Measurements from ENCODE around the gene THBS3. TPM values are rescaled to one million over a fixed set of nuclear protein-coding genes. Genes with fewer than 3 reads are reported as not detected.
A peak's percentile ranks its signal among the peaks of the same experiment; 100 is the strongest.

The THBS3 gene
- total and polyA plus RNA-seq, 9 of the 15 experiments (the other 6 are each of a cell fraction or from before 2014, with no cell fraction given), result 0.59 to 8.3 (median 3.2) TPM

DNA sequence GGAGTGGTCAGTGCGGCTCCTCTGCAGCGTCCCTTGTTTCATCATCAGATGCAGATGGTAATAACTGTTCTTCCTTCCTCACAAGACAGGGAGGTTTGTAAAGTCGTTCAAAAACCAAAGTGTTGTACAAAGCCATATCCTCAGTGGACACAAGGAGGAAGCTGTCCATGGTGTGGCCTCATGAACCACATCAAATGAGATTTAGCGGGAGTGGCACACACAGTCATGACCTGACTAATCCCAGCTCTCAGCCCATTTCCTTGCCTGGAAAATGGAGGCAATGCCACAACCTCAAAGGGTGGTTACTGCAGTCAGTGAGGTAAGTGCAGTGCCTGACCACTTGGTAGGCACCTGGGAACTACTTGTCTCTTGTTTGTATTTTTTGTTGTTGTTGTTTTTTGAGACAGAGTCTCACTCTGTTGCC is 34.2 kb upstream of the THBS3 start:
- ChIA-PET CTCF (ENCODE audit: low intra/inter-chr PET ratio) (interaction anchor here (0.6 kb wide), 1 partner anchor 37 kb away, joined by 4 read pairs; no protein-coding TSS in a partner anchor), POLR2A (interaction anchor here (0.6 to 0.7 kb wide), 2 partner anchors 78 to 592 kb away, joined by 4 read pairs; no protein-coding TSS in a partner anchor)
- in situ Hi-C loops (cut with MboI) (no loop called here), intact Hi-C loops (cut with micrococcal nuclease) (no loop called here)
- no peaks in the 10 kb centered on the region for H4K20me1 ChIP-seq (replicated peaks; ENCODE audit: control insufficient read depth, insufficient read depth, low read length)
- H3K79me2 ChIP-seq (ENCODE audit: control insufficient read depth, insufficient read depth, low read length), result peaks cover 14% of the 10 kb centered on the region; the same call in 2 of the 3 replicates
- H3K27me3 ChIP-seq (ENCODE audit: control insufficient read depth in 2 of 2, insufficient read depth in 2 of 2, low read length in 2 of 2), result no peaks in the 10 kb centered on the region
- H3K4me1 ChIP-seq (replicated peaks in 1 of 2; ENCODE audit: control insufficient read depth in 2 of 2, insufficient read depth in 2 of 2, low read length in 2 of 2), result peaks cover 17 to 19% of the 10 kb centered on the region in 2 experiments
- H3K4me3 ChIP-seq, result no peak overlapping the region
- no peaks in the 10 kb centered on the region for H3K9me3 ChIP-seq (replicated peaks; ENCODE audit: control insufficient read depth, insufficient read depth, low read depth, low read length)
- FAIRE-seq (no peak), DNase-seq (ENCODE audit: extremely low read depth in 1 of 4, low spot score in 3 of 4) (peak in 2 of 4 experiments; percentile 11 to 24), ATAC-seq (no peak)
- BruUV-seq (replicated peaks), result no TSS peak
- WGBS (ENCODE audit: insufficient coverage, low coverage, missing lambda C conversion rate), result 33% methylated on average over 4 of the region's 4 CpGs
- H3K27ac ChIP-seq (ENCODE audit: extremely low read depth, low read depth, low read length), result no peak overlapping the region; the same call in 2 of the 3 replicates
- peaks cover 4% of the 10 kb centered on the region; the same call in 1 of the 3 replicates for H3K36me3 ChIP-seq (ENCODE audit: control insufficient read depth, insufficient read depth, low read length)
- peak overlapping the region in 1 of 2 experiments; percentile 1; a peak in 1 of 4 replicates for H3K9ac ChIP-seq (ENCODE audit: insufficient read depth in 1 of 2, low read depth in 2 of 2, low read length in 2 of 2)
- H3K4me2 ChIP-seq (ENCODE audit: insufficient read depth, low read length), result peak overlapping the region; percentile 26
- H3K9me1 ChIP-seq (ENCODE audit: control insufficient read depth, insufficient read depth, low read length), result no peaks in the 10 kb centered on the region
- H2AFZ ChIP-seq (ENCODE audit: low read depth, low read length), result peak overlapping the region; percentile 80
- TF ChIP-seq FOXM1 (IDR thresholded peaks at IDR 0.05; ENCODE audit: low read depth) (0 out of 2 replicates have a peak, but pooled peaks have one; percentile 8), FOXM1 (CRISPR knock-in tag; IDR thresholded peaks at IDR 0.05; ENCODE audit: low read depth) (no peak), ARHGAP35 (IDR thresholded peaks at IDR 0.05; ENCODE audit: partially characterized antibody) (no peak), NFYB (IDR thresholded peaks at IDR 0.05; ENCODE audit: extremely low read depth, insufficient read length) (no peak), MXI1 (IDR thresholded peaks at IDR 0.05; ENCODE audit: low read depth, low read length) (no peak), TCF7 (IDR thresholded peaks at IDR 0.05; ENCODE audit: borderline replicate concordance) (0 out of 2 replicates have a peak, but pooled peaks have one; percentile 43), MTA1 (IDR thresholded peaks at IDR 0.05; ENCODE audit: borderline replicate concordance) (no peak), POLR2AphosphoS5 (IDR thresholded peaks at IDR 0.05; ENCODE audit: control insufficient read depth, insufficient read depth, low read depth, low read length) (no peak), CEBPG (CRISPR knock-in tag; IDR thresholded peaks at IDR 0.05) (no peak), CEBPG (tag; conservative IDR thresholded peaks at IDR 0.05 in 1 of 2, IDR thresholded peaks at IDR 0.05 in 1 of 2) (no peak), FOXK2 (conservative IDR thresholded peaks at IDR 0.05 in 1 of 2, IDR thresholded peaks at IDR 0.05 in 1 of 2; ENCODE audit: low read depth in 2 of 2) (no peak), ZNF133 (CRISPR knock-in tag; IDR thresholded peaks at IDR 0.05) (no peak), BCOR (IDR thresholded peaks at IDR 0.05) (peak; percentile 94)
- TF ChIP-seq, protein P1, sequence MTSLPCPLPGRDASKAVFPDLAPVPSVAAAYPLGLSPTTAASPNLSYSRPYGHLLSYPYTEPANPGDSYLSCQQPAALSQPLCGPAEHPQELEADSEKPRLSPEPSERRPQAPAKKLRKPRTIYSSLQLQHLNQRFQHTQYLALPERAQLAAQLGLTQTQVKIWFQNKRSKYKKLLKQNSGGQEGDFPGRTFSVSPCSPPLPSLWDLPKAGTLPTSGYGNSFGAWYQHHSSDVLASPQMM (CRISPR knock-in tag; IDR thresholded peaks at IDR 0.05), result no peak
- TF ChIP-seq, protein P2, sequence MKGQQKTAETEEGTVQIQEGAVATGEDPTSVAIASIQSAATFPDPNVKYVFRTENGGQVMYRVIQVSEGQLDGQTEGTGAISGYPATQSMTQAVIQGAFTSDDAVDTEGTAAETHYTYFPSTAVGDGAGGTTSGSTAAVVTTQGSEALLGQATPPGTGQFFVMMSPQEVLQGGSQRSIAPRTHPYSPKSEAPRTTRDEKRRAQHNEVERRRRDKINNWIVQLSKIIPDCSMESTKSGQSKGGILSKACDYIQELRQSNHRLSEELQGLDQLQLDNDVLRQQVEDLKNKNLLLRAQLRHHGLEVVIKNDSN (CRISPR knock-in tag; IDR thresholded peaks at IDR 0.05), result 0 out of 2 replicates have a peak, but pooled peaks have one; percentile 13
- TF ChIP-seq, protein P3, sequence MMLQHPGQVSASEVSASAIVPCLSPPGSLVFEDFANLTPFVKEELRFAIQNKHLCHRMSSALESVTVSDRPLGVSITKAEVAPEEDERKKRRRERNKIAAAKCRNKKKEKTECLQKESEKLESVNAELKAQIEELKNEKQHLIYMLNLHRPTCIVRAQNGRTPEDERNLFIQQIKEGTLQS (IDR thresholded peaks at IDR 0.05), result peak; percentile 43; the same call in 1 of the 2 replicates
- TF ChIP-seq, protein P3 (CRISPR knock-in tag; conservative IDR thresholded peaks at IDR 0.05), result no peak
